ENCODE measurements around the gene ENTPD6.

GRCh38 chr20:25220810-25221591 lies 25.5 kb downstream of the ENTPD6 start:
- TF ChIP-seq POLR2A (IDR thresholded peaks at IDR 0.05; ENCODE audit: low read length) (no peak), GATA1 (IDR thresholded peaks at IDR 0.05; ENCODE audit: low read depth, low read length) (no peak)

Data from erythroblast (primary cell).